GM12878 (cell line): ENCODE measurements around the gene REEP3. TPM values are rescaled to one million over a fixed set of nuclear protein-coding genes. Genes with fewer than 3 reads are reported as not detected.
A peak's percentile ranks its signal among the peaks of the same experiment; 100 is the strongest.

Experiments
- ATAC-seq: fragments of 200-7000 bp; cut with Tn5 transposase; 3 replicates; pipeline ENCODE4 v1.9.1; 2020; ENCODE audit warnings: mild to moderate bottlenecking, moderate library complexity
- BruUV-seq: library from RNA; stranded (reverse); fragments of 400-500 nt; replicated peaks from 2 replicates; lab custom pipeline; 2021; lab: Mats Ljungman, UMichigan
- CTCF ChIA-PET: fragments of 300-600 bp; sonication (Branson Sonifier 250); formaldehyde crosslinking; extraction: SDS; loops from one replicate; lab custom pipeline; 2021; ENCODE audit warnings: inconsistent platforms; lab: Yijun Ruan, JAX
- POLR2A ChIA-PET: fragments of 350-600 bp; formaldehyde crosslinking; extraction: SDS; loops from one replicate; lab custom pipeline; 2021; ENCODE audit warnings: inconsistent platforms; lab: Charles Lee
- RAD21 ChIA-PET: fragments of 300-600 bp; sonication (Branson Sonifier 250); formaldehyde crosslinking; loops from one replicate; lab custom pipeline; 2023; ENCODE audit warnings: antibody characterized with exemption; ENCODE audit not compliant: unreplicated experiment; lab: Charles Lee
- SMC1A ChIA-PET: fragments of 300-600 bp; sonication (Branson Sonifier 250); formaldehyde crosslinking; loops from one replicate; lab custom pipeline; 2023; ENCODE audit not compliant: unreplicated experiment, uncharacterized antibody; lab: Charles Lee
- DNase-seq: peaks from one replicate; pipeline ENCODE4 v3.0.0-alpha.2; 2011; ENCODE audit warnings: low read depth, low spot score
- FAIRE-seq: peaks from 3 replicates; lab custom pipeline; 2011; peaks lifted over from hg19 to GRCh38; lab: Jason Lieb, UNC
- H2AFZ ChIP-seq: 2 replicates; pipeline ENCODE4 v1.6.0; 2011; ENCODE audit warnings: low read depth, low read length, control low read depth; ENCODE audit not compliant: control insufficient read depth
- H3K27ac ChIP-seq: 2 replicates; pipeline ENCODE4 v1.5.1; 2011; ENCODE audit warnings: control low read depth; ENCODE audit not compliant: control insufficient read depth, insufficient read depth
- H3K27me3 ChIP-seq, 2 experiments: replicated peaks in 1 of 2; 2 replicates each; pipeline versions ENCODE4 v1.6.0 to v1.6.1; 2011; ENCODE audit warnings: low read length in 1 of 2; ENCODE audit not compliant: control insufficient read depth in 2 of 2, insufficient read depth in 2 of 2
- H3K36me3 ChIP-seq, 2 experiments: 2 replicates each; pipeline ENCODE4 v1.5.1; 2011; ENCODE audit warnings: low read length in 1 of 2; ENCODE audit not compliant: control insufficient read depth in 2 of 2, insufficient read depth in 2 of 2
- H3K4me1 ChIP-seq: 2 replicates; pipeline ENCODE4 v1.6.1; 2011; ENCODE audit warnings: mild to moderate bottlenecking, low read length, moderate library complexity, mixed read lengths; ENCODE audit not compliant: control insufficient read depth, insufficient read depth
- H3K4me2 ChIP-seq: 2 replicates; pipeline ENCODE4 v1.6.0; 2011; ENCODE audit warnings: control low read depth; ENCODE audit not compliant: control insufficient read depth, insufficient read depth
- H3K4me3 ChIP-seq: fragments of 200-600 bp; sonication (generic); 2 replicates; pipeline ENCODE4 v1.5.1; 2016
- H3K79me2 ChIP-seq: 2 replicates; pipeline ENCODE4 v1.6.0; 2011; ENCODE audit warnings: low read length; ENCODE audit not compliant: control insufficient read depth, insufficient read depth
- H3K9ac ChIP-seq: 2 replicates; pipeline ENCODE4 v1.8.0; 2011; ENCODE audit warnings: low read length, control low read depth, mixed read lengths; ENCODE audit not compliant: control insufficient read depth, insufficient read depth
- H3K9me3 ChIP-seq: replicated peaks from 3 replicates; pipeline ENCODE4 v1.5.1; 2011; ENCODE audit warnings: mild to moderate bottlenecking, low read length; ENCODE audit not compliant: control insufficient read depth, insufficient read depth
- H4K20me1 ChIP-seq: 2 replicates; pipeline ENCODE4 v1.6.0; 2011; ENCODE audit not compliant: control insufficient read depth, insufficient read depth
- CREM ChIP-seq: IDR thresholded peaks from 2 replicates; pipeline ENCODE4 v1.6.1; 2014; ENCODE audit warnings: antibody characterized with exemption, low read depth
- CTCF ChIP-seq, 3 experiments: IDR thresholded peaks in 2 of 3; conservative IDR thresholded peaks in 1 of 3; 2 replicates each; pipeline ENCODE4 v1.5.1; 2011; ENCODE audit warnings: low read depth in 3 of 3, low read length in 3 of 3, mild to moderate bottlenecking in 3 of 3, control low read depth in 2 of 3, moderate library complexity in 2 of 3, inconsistent platforms in 1 of 3, mixed read lengths in 1 of 3; ENCODE audit not compliant: control insufficient read depth in 2 of 3, insufficient read depth in 1 of 3; ENCODE audit errors: extremely low read depth in 1 of 3
- IKZF1 ChIP-seq: fragments of 450-650 bp; conservative IDR thresholded peaks from 2 replicates; pipeline ENCODE4 v1.6.1; 2017; ENCODE audit warnings: antibody characterized with exemption, mild to moderate bottlenecking
- MEF2A ChIP-seq: IDR thresholded peaks from 2 replicates; pipeline ENCODE4 v1.6.1; 2011; ENCODE audit warnings: low read depth, mild to moderate bottlenecking, low read length, moderate library complexity; ENCODE audit not compliant: insufficient read depth
- MTA2 ChIP-seq: fragments of 450-650 bp; IDR thresholded peaks from 2 replicates; pipeline ENCODE4 v1.6.1; 2016; ENCODE audit warnings: low read depth, mild to moderate bottlenecking, moderate library complexity
- PAX8 ChIP-seq: fragments of 450-650 bp; IDR thresholded peaks from 2 replicates; pipeline ENCODE4 v1.6.1; 2017; ENCODE audit warnings: mild to moderate bottlenecking, moderate library complexity
- POLR2A ChIP-seq: IDR thresholded peaks from 2 replicates; pipeline ENCODE4 v1.6.1; 2011; ENCODE audit warnings: low read depth, mild to moderate bottlenecking, low read length
- RAD21 ChIP-seq: IDR thresholded peaks from 2 replicates; pipeline ENCODE4 v1.6.1; 2011; ENCODE audit warnings: mild to moderate bottlenecking, low read depth, low read length, moderate library complexity; ENCODE audit not compliant: insufficient read depth
- TCF12 ChIP-seq: IDR thresholded peaks from 2 replicates; pipeline ENCODE4 v1.6.1; 2011; ENCODE audit warnings: low read depth, mild to moderate bottlenecking, low read length
- YY1 ChIP-seq: IDR thresholded peaks from 2 replicates; pipeline ENCODE4 v1.6.1; 2011; ENCODE audit warnings: low read depth, mild to moderate bottlenecking, low read length
- ZNF592 ChIP-seq: fragments of 450-650 bp; IDR thresholded peaks from 2 replicates; pipeline ENCODE4 v1.6.1; 2017; ENCODE audit warnings: mild to moderate bottlenecking, moderate library complexity
- ZSCAN29 ChIP-seq: fragments of 450-650 bp; IDR thresholded peaks from 2 replicates; pipeline ENCODE4 v1.6.1; 2017; ENCODE audit warnings: mild to moderate bottlenecking, moderate library complexity
- WGBS: methylation state at CpG from one replicate; pipeline ENCODE4 v1.1.6; 2016; ENCODE audit warnings: low lambda C conversion rate; ENCODE audit not compliant: insufficient replicate concordance, insufficient coverage; ENCODE audit errors: missing lambda C conversion rate; 5-methylcytosine and 5-hydroxymethylcytosine counted together
- in situ Hi-C: fragments of 300-500 bp; cut with MboI; formaldehyde crosslinking; loops from 9 replicates; pipeline ENCODE4 v1.14.3; 2018; ENCODE audit warnings: mixed read lengths
- intact Hi-C: fragments of 100-400 bp; cut with micrococcal nuclease; formaldehyde crosslinking; loops from one replicate; pipeline ENCODE4 v1.14.2; 2022; ENCODE audit not compliant: unreplicated experiment
- polyA plus RNA-seq, 11 experiments: library from polyadenylated mRNA; depleted of rRNA in 4 of 11; unstranded in 6 of 11; stranded (reverse) in 5 of 11; fragments of >200 nt; fragmentation: Nextera tagmentation in 4 of 11; fragmentation: Illumina TruSeq in 1 of 11; extraction: Ambion mirVana in 4 of 11; extraction: Trizol in 1 of 11; gene quantifications; 1 replicate in 1 of 11; 2 replicates in 10 of 11; pipeline versions ENCODE4 v1.2.1 to v1.2.3, GENCODE V29; 2011 to 2016; ENCODE audit warnings: inconsistent platforms in 2 of 11, missing spikeins in 2 of 11, low read depth in 1 of 11
- total RNA-seq, 4 experiments: library from RNA; depleted of rRNA in 3 of 4; stranded (reverse); fragments of >200 nt in 3 of 4; fragmentation: Illumina TruSeq in 1 of 4; extraction: Trizol in 1 of 4; gene quantifications; 2 replicates each; pipeline versions ENCODE4 v1.2.1 to v1.2.3, GENCODE V29; 2013 to 2021

REEP3 gene
- total and polyA plus RNA-seq, 10 of the 15 experiments (the other 5 are each of a cell fraction or from before 2014, with no cell fraction given), result 4.9 to 25.9 (median 16.2) TPM

GRCh38 chr10:63629363-63630084 is 108.3 kb downstream of the REEP3 start (continued):
- no peak for TF ChIP-seq ZNF592

GRCh38 chr10:63630085-63630930 is 109.1 kb downstream of the REEP3 start:
- no peaks in the 10 kb centered on the region for H3K36me3 ChIP-seq
- H2AFZ ChIP-seq, result peak overlapping the region; percentile 89
- H3K4me1 ChIP-seq, result peaks cover 9% of the 10 kb centered on the region
- DNase-seq (peak; percentile 43), ATAC-seq (peak; percentile 80), FAIRE-seq (no peak)
- under 1% methylated on average over 40 of the region's 70 CpGs for WGBS
- peak overlapping the region; percentile 80 for H3K9ac ChIP-seq
- H3K9me3 ChIP-seq, result no peaks in the 10 kb centered on the region
- BruUV-seq, result no TSS peak
- no peaks in the 10 kb centered on the region for H3K79me2 ChIP-seq
- ChIA-PET RAD21 (interaction anchor here (0.6 to 6.0 kb wide), 36 partner anchors 9 to 1103 kb away, joined by 3 to 96 read pairs (median 4); partner anchors contain the start of gene REEP3), POLR2A (interaction anchor here (0.6 to 1.8 kb wide), 6 partner anchors 9 to 419 kb away, joined by 3 to 10 read pairs (median 4); partner anchors contain the start of gene REEP3), CTCF (interaction anchor here (0.6 to 9.3 kb wide), 25 partner anchors 9 to 1193 kb away, joined by 3 to 188 read pairs (median 4); no protein-coding TSS in a partner anchor), SMC1A (interaction anchor here (0.6 to 6.4 kb wide), 28 partner anchors 14 to 814 kb away, joined by 3 to 107 read pairs (median 6); partner anchors contain the start of gene EGR2)
- in situ Hi-C loops (loop anchor here (5.0 kb wide), 1 partner anchor 423 kb away; no protein-coding TSS in a partner anchor), intact Hi-C loops (no loop called here)
- H3K27ac ChIP-seq, result peak overlapping the region; percentile 89
- H3K4me2 ChIP-seq, result peak overlapping the region; percentile 93
- no peaks in the 10 kb centered on the region for H4K20me1 ChIP-seq
- peak overlapping the region; percentile 87 for H3K4me3 ChIP-seq
- no peaks in the 10 kb centered on the region for H3K27me3 ChIP-seq
- peak; percentile 89 for TF ChIP-seq TCF12
- TF ChIP-seq YY1, result peak; percentile 7; the same call in 1 of the 2 replicates
- peak; percentile 73 for TF ChIP-seq POLR2A
- TF ChIP-seq IKZF1, result peak; percentile 29
- TF ChIP-seq CREM, result peak; percentile 26; the same call in 1 of the 2 replicates
- TF ChIP-seq RAD21, result peak; percentile 21; the same call in 1 of the 2 replicates
- no peak for TF ChIP-seq ZSCAN29
- no peak for TF ChIP-seq CTCF (IDR thresholded peaks at IDR 0.05 in 2 of 3, conservative IDR thresholded peaks at IDR 0.05 in 1 of 3; ENCODE audit: control insufficient read depth in 2 of 3, extremely low read depth in 1 of 3, insufficient read depth in 1 of 3, low read depth in 3 of 3, low read length in 3 of 3)
- no peak for TF ChIP-seq MTA2
- TF ChIP-seq PAX8, result no peak
- TF ChIP-seq MEF2A, result 0 out of 2 replicates have a peak, but pooled peaks have one; percentile 4
